ENCODE measurements around the gene GSTO2.

- TF ChIP-seq CTCF (IDR thresholded peaks at IDR 0.05) (no peak), POLR2A (IDR thresholded peaks at IDR 0.05) (no peak)
Observed at GRCh38 chr10:104345515-104345914, 76.5 kb downstream of the GSTO2 start.
